NK-92 treated with Interleukin-12 subunit alpha and Interleukin-12 subunit beta, amount 100 ng/mL, for 24 hours (cell line): ENCODE results near the gene SP8.

Experiments used
- DNase-seq: peaks from one replicate; lab custom pipeline; 2025; lab: John Stamatoyannopoulos, UW

The SP8 gene

GRCh38 chr7:20794676-20795075 lies 8.0 kb upstream of the SP8 start:
- no peak for DNase-seq

- DNase-seq, result no peak
These were observed 7.2 kb upstream of the SP8 start for GRCh38 chr7:20793694-20794394.

- no peak for DNase-seq
These were observed 6.6 kb upstream of the SP8 start for GRCh38 chr7:20793248-20793647.

- DNase-seq, result no peak
These were observed 5.1 kb upstream of the SP8 start for GRCh38 chr7:20791538-20792434.

GRCh38 chr7:20790375-20790774 lies 3.7 kb upstream of the SP8 start:
- DNase-seq, result no peak

GRCh38 chr7:20788420-20788990 lies 1.8 kb upstream of the SP8 start:
- no peak for DNase-seq

- DNase-seq, result no peak
These were observed 1.2 kb upstream of the SP8 start for GRCh38 chr7:20787660-20788419.

GRCh38 chr7:20786421-20786778 lies 286 bp downstream of the SP8 start:
- DNase-seq, result no peak

- no peak for DNase-seq
These were observed 655 bp downstream of the SP8 start for GRCh38 chr7:20786049-20786412.

- DNase-seq, result no peak
These were observed 1.3 kb downstream of the SP8 start for GRCh38 chr7:20785157-20786048.

- no peak for DNase-seq
These were observed 2.1 kb downstream of the SP8 start for GRCh38 chr7:20784388-20785156.

GRCh38 chr7:20783700-20784387 lies 2.8 kb downstream of the SP8 start:
- no peak for DNase-seq

GRCh38 chr7:20783125-20783699 lies 3.5 kb downstream of the SP8 start:
- DNase-seq, result no peak

- no peak for DNase-seq
These were observed 7.6 kb downstream of the SP8 start for GRCh38 chr7:20779041-20779440.

GRCh38 chr7:20778063-20778721 lies 8.5 kb downstream of the SP8 start:
- DNase-seq, result no peak

GRCh38 chr7:20777377-20778062 lies 9.2 kb downstream of the SP8 start:
- no peak for DNase-seq

GRCh38 chr7:20776942-20777341 lies 9.7 kb downstream of the SP8 start:
- no peak for DNase-seq

- DNase-seq, result no peak
These were observed 10.3 kb downstream of the SP8 start for GRCh38 chr7:20776214-20776911.
